ENCODE measurements around the gene CCDC59.
"Not testable (repeated sequence)": the region's sequence is repeated elsewhere in the genome, so short reads cannot be mapped to it uniquely, and the experiment has no call there.

The CCDC59 gene

GRCh38 chr12:82361461-82361915 is 3.3 kb upstream of the CCDC59 start:
- Histone ChIP-seq H3K4me3 (ENCODE audit: low read depth, low read length) (no peak overlapping the region), H3K27ac (no peak overlapping the region), H3K36me3 (replicated peaks) (no peaks in the 10 kb centered on the region), H3K27me3 (replicated peaks) (no peaks in the 10 kb centered on the region)
- no peak for TF ChIP-seq CTCF (IDR thresholded peaks at IDR 0.05; ENCODE audit: low read depth, low read length, missing control alignments)
- DNase-seq, result no peak
- in situ Hi-C loops (cut with HindIII; ENCODE audit: low pct_ligation_motif_present, low sequenced_read_pairs), result no loop called here

DNA sequence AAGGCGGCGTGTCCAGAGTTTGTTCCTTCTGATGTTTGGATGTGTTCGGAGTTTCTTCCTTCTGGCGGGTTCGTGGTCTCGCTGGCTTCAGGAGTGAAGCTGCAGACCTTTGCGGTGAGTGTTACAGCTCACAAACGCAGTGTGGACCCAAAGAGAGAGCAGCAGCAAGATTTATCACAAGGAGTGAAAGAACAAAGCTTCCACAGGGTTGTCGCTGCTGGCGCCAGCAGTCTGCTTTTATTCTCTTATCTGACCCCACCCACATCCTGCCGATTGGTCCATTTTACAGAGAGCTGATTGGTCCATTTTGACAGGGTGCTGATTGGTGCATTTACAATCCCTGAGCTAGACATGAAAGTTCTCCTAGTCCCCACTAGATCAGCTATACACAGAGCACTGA is 2.6 kb upstream of the CCDC59 start:
- H3K36me3 ChIP-seq (replicated peaks); H3K27me3 ChIP-seq (replicated peaks); in situ Hi-C loops (cut with HindIII; ENCODE audit: low pct_ligation_motif_present, low sequenced_read_pairs); H3K27ac ChIP-seq; DNase-seq; H3K4me3 ChIP-seq (ENCODE audit: low read depth, low read length): not testable (repeated sequence)

- peak overlapping the region; percentile 93 for H3K4me3 ChIP-seq (ENCODE audit: low read depth, low read length)
- H3K36me3 ChIP-seq (replicated peaks), result peaks cover 2% of the 10 kb centered on the region
- no peak for DNase-seq
- no peak for TF ChIP-seq CTCF (IDR thresholded peaks at IDR 0.05; ENCODE audit: low read depth, low read length, missing control alignments)
- H3K27ac ChIP-seq, result no peak overlapping the region
- in situ Hi-C loops (cut with HindIII; ENCODE audit: low pct_ligation_motif_present, low sequenced_read_pairs), result no loop called here
- no peaks in the 10 kb centered on the region for H3K27me3 ChIP-seq (replicated peaks)
These were observed 910 bp upstream of the CCDC59 start for GRCh38 chr12:82359115-82359478.

DNA sequence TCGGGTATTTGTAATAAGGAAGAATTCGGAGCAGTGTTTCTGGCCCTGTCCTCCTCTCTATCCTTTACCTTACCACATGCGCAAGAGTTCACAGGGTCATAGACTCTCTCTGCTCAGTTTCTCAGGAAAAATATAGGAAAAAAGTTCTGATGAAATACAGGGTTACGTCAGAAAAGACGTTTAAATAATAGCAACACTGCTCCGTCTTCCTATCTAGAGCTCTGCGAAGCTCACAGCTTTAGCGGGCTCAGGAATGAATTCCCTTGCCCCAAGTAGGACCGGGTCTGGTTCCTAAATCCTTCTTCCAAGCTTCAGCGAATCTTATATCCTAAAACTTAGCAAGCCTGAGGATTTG is 365 bp downstream of the CCDC59 start:
- TF ChIP-seq CTCF (IDR thresholded peaks at IDR 0.05; ENCODE audit: low read depth, low read length, missing control alignments), result no peak
- H3K27me3 ChIP-seq (replicated peaks), result no peaks in the 10 kb centered on the region
- peak overlapping the region; percentile 92 for H3K27ac ChIP-seq
- DNase-seq, result no peak
- in situ Hi-C loops (cut with HindIII; ENCODE audit: low pct_ligation_motif_present, low sequenced_read_pairs), result no loop called here
- peaks cover 4% of the 10 kb centered on the region for H3K36me3 ChIP-seq (replicated peaks)
- peak overlapping the region; percentile 93 for H3K4me3 ChIP-seq (ENCODE audit: low read depth, low read length)

GRCh38 chr12:82357340-82357739 is 847 bp downstream of the CCDC59 start:
- DNase-seq, result no peak
- H3K36me3 ChIP-seq (replicated peaks), result peaks cover 7% of the 10 kb centered on the region
- in situ Hi-C loops (cut with HindIII; ENCODE audit: low pct_ligation_motif_present, low sequenced_read_pairs), result no loop called here

DNA sequence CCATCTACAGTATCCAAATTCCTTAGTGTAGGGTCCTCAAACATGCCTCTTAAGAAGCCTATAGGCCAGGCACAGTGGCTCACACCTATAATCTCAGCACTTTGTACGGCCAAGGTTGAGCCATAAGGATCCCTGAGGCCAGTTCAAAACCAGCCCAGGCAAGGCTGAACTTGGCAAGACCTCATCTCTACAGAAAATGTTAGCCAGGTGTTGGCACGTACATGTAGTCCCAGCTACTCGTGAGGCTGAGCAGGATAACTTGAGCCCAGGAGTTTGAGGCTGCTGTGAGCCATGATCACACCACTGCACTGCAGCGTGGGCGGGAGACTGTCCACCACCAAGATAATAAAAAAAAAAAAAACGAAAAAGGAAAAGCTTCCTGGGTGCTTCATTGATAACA is 6.8 kb downstream of the CCDC59 start:
- in situ Hi-C loops (cut with HindIII; ENCODE audit: low pct_ligation_motif_present, low sequenced_read_pairs), result no loop called here
- H3K27me3 ChIP-seq (replicated peaks), result no peaks in the 10 kb centered on the region
- no peak for TF ChIP-seq CTCF (IDR thresholded peaks at IDR 0.05; ENCODE audit: low read depth, low read length, missing control alignments)
- no peak for DNase-seq
- H3K36me3 ChIP-seq (replicated peaks), result peaks cover 10% of the 10 kb centered on the region
- no peak overlapping the region for H3K4me3 ChIP-seq (ENCODE audit: low read depth, low read length)
- no peak overlapping the region for H3K27ac ChIP-seq

More at GRCh38 chr12:82357340-82357739, 847 bp downstream of the CCDC59 start:
- Histone ChIP-seq H3K27me3 (replicated peaks) (no peaks in the 10 kb centered on the region), H3K27ac (peak overlapping the region; percentile 92), H3K4me3 (ENCODE audit: low read depth, low read length) (peak overlapping the region; percentile 93)
- TF ChIP-seq CTCF (IDR thresholded peaks at IDR 0.05; ENCODE audit: low read depth, low read length, missing control alignments), result no peak
